ENCODE data around the gene MRPS31.

MRPS31 gene

GRCh38 chr13:40706439-40706838, 64.6 kb downstream of the MRPS31 start:
- in situ Hi-C loops (cut with HindIII; ENCODE audit: low pct_unique_long_range_greater_than_20kb, low sequenced_read_pairs): no loop called here
- no peak for DNase-seq (ENCODE audit: low read depth in 1 of 2, low spot score in 1 of 2)
- TF ChIP-seq JUND (IDR thresholded peaks at IDR 0.05; ENCODE audit: low read depth): no peak

- in situ Hi-C loops (cut with HindIII; ENCODE audit: low pct_unique_long_range_greater_than_20kb, low sequenced_read_pairs): no loop called here
- no peak for TF ChIP-seq JUND (IDR thresholded peaks at IDR 0.05; ENCODE audit: low read depth)
- no peak for DNase-seq (ENCODE audit: low read depth in 1 of 2, low spot score in 1 of 2)
Measured at GRCh38 chr13:40697711-40698110, 73.3 kb downstream of the MRPS31 start.

- no peak for DNase-seq (ENCODE audit: low read depth in 1 of 2, low spot score in 1 of 2)
- in situ Hi-C loops (cut with HindIII; ENCODE audit: low pct_unique_long_range_greater_than_20kb, low sequenced_read_pairs): no loop called here
- no peak for TF ChIP-seq JUND (IDR thresholded peaks at IDR 0.05; ENCODE audit: low read depth)
Measured at GRCh38 chr13:40694426-40694825, 76.6 kb downstream of the MRPS31 start.

- in situ Hi-C loops (cut with HindIII; ENCODE audit: low pct_unique_long_range_greater_than_20kb, low sequenced_read_pairs): no loop called here
- no peak for DNase-seq (ENCODE audit: low read depth in 1 of 2, low spot score in 1 of 2)
- no peak for TF ChIP-seq JUND (IDR thresholded peaks at IDR 0.05; ENCODE audit: low read depth)
Measured at GRCh38 chr13:40692946-40693345, 78.0 kb downstream of the MRPS31 start.

GRCh38 chr13:40688781-40689180, 82.2 kb downstream of the MRPS31 start:
- in situ Hi-C loops (cut with HindIII; ENCODE audit: low pct_unique_long_range_greater_than_20kb, low sequenced_read_pairs): no loop called here
- no peak for DNase-seq (ENCODE audit: low read depth in 1 of 2, low spot score in 1 of 2)
- no peak for TF ChIP-seq JUND (IDR thresholded peaks at IDR 0.05; ENCODE audit: low read depth)

GRCh38 chr13:40682449-40683240, 88.3 kb downstream of the MRPS31 start:
- no peak for DNase-seq (ENCODE audit: low read depth in 1 of 2, low spot score in 1 of 2)
- in situ Hi-C loops (cut with HindIII; ENCODE audit: low pct_unique_long_range_greater_than_20kb, low sequenced_read_pairs): no loop called here
- no peak for TF ChIP-seq JUND (IDR thresholded peaks at IDR 0.05; ENCODE audit: low read depth)

GRCh38 chr13:40681341-40682146, 89.4 kb downstream of the MRPS31 start:
- in situ Hi-C loops (cut with HindIII; ENCODE audit: low pct_unique_long_range_greater_than_20kb, low sequenced_read_pairs): no loop called here
- no peak for TF ChIP-seq JUND (IDR thresholded peaks at IDR 0.05; ENCODE audit: low read depth)
- peak in 1 of 2 experiments; percentile 19 for DNase-seq (ENCODE audit: low read depth in 1 of 2, low spot score in 1 of 2)

GRCh38 chr13:40680659-40681323, 90.2 kb downstream of the MRPS31 start:
- no peak for DNase-seq (ENCODE audit: low read depth in 1 of 2, low spot score in 1 of 2)
- no peak for TF ChIP-seq JUND (IDR thresholded peaks at IDR 0.05; ENCODE audit: low read depth)
- in situ Hi-C loops (cut with HindIII; ENCODE audit: low pct_unique_long_range_greater_than_20kb, low sequenced_read_pairs): no loop called here

- in situ Hi-C loops (cut with HindIII; ENCODE audit: low pct_unique_long_range_greater_than_20kb, low sequenced_read_pairs): no loop called here
- no peak for TF ChIP-seq JUND (IDR thresholded peaks at IDR 0.05; ENCODE audit: low read depth)
- DNase-seq (ENCODE audit: low read depth in 1 of 2, low spot score in 1 of 2): no peak
Measured at GRCh38 chr13:40679480-40679985, 91.5 kb downstream of the MRPS31 start.
